K562 (cell line): ENCODE data around the gene AGO3.

ENCODE experiments used
- BCL6 ChIP-seq: fragments of 250-450 bp; sonication (Bioruptor Pico); IDR thresholded peaks from 2 replicates; pipeline ENCODE4 v1.4.0; 2020
- BHLHE40 ChIP-seq: IDR thresholded peaks from 2 replicates; pipeline ENCODE4 v1.6.1; 2011; ENCODE audit warnings: low read length, improper control_type of control experiment
- CTCF ChIP-seq, 3 experiments: IDR thresholded peaks in 2 of 3; conservative IDR thresholded peaks in 1 of 3; 2 replicates each; pipeline ENCODE4 v1.5.1; 2011 to 2012; ENCODE audit warnings: low read length in 3 of 3, mild to moderate bottlenecking in 3 of 3, control low read depth in 2 of 3, improper control_type of control experiment in 1 of 3, inconsistent platforms in 1 of 3, low read depth in 1 of 3, mixed read lengths in 1 of 3, moderate library complexity in 1 of 3; ENCODE audit not compliant: insufficient read depth in 2 of 3
- E2F4 ChIP-seq: sonication (generic); formaldehyde crosslinking; IDR thresholded peaks from 2 replicates; pipeline ENCODE4 v1.8.0; 2022; ENCODE audit warnings: mild to moderate bottlenecking, low read depth, missing genetic modification reagents
- ELF4 ChIP-seq: fragments of 450-650 bp; formaldehyde crosslinking; IDR thresholded peaks from 2 replicates; pipeline ENCODE4 v1.4.0; 2022; ENCODE audit warnings: missing genetic modification characterization
- EZH2 ChIP-seq: IDR thresholded peaks from 2 replicates; pipeline ENCODE4 v1.6.1; 2012; ENCODE audit warnings: low read depth, mild to moderate bottlenecking, inconsistent platforms, low read length, borderline replicate concordance
- HNRNPH1 ChIP-seq: fragments of 200-400 bp; formaldehyde crosslinking; optimal IDR thresholded peaks from 2 replicates; pipeline ENCODE3; 2017; ENCODE audit warnings: low read depth, mild to moderate bottlenecking, low read length, moderate library complexity
- MED1 ChIP-seq: sonication (generic); formaldehyde crosslinking; IDR thresholded peaks from 2 replicates; pipeline ENCODE4 v1.8.1; 2023; ENCODE audit warnings: missing genetic modification reagents, borderline replicate concordance
- MEF2A ChIP-seq: IDR thresholded peaks from 2 replicates; pipeline ENCODE4 v1.6.1; 2011; ENCODE audit warnings: low read depth, mild to moderate bottlenecking, low read length, moderate library complexity; ENCODE audit not compliant: control insufficient read depth
- RAD21 ChIP-seq, 2 experiments: fragments of 250-450 bp in 1 of 2; fragments of 450-650 bp in 1 of 2; sonication (Bioruptor Pico) in 1 of 2; formaldehyde crosslinking in 1 of 2; IDR thresholded peaks in 1 of 2; conservative IDR thresholded peaks in 1 of 2; 2 replicates each; pipeline versions ENCODE4 v1.4.0 to v1.8.0; 2020 to 2022; ENCODE audit warnings: mild to moderate bottlenecking in 2 of 2, moderate library complexity in 1 of 2
- SMC3 ChIP-seq: conservative IDR thresholded peaks from 2 replicates; pipeline ENCODE4 v1.6.1; 2011; ENCODE audit warnings: low read depth, low read length, improper control_type of control experiment; ENCODE audit not compliant: insufficient read depth
- SRSF9 ChIP-seq: fragments of 200-400 bp; formaldehyde crosslinking; IDR thresholded peaks from 2 replicates; pipeline ENCODE4 v1.6.1; 2017; ENCODE audit warnings: low read depth, low read length, borderline replicate concordance
- ZNF274 ChIP-seq: IDR thresholded peaks from 2 replicates; pipeline ENCODE4 v1.6.1; 2011; ENCODE audit warnings: low read depth, mild to moderate bottlenecking, low read length, moderate library complexity, borderline replicate concordance

DNA sequence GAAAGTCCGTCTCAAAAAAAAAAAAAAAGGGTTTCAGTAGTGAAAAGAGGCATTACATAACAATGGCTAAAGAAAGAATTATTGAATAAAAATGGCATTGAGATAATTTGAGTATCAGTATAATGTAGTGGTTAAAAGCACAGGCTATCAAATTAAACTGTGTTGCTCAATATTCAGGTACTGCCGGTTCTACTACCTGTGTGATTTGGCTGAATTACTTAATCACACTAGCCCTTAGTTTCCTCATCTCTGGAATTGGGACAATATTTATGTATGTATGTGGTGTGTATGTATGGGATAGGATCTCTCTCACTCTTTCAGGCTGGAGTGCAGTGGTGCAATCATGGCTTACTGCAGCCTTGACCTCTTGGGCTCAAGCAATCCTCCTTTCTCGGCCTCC lies 96.9 kb downstream of the AGO3 start:
- TF ChIP-seq E2F4 (CRISPR knock-in tag) (no peak), RAD21 (CRISPR knock-in tag; conservative IDR thresholded peaks at IDR 0.05 in 1 of 2, IDR thresholded peaks at IDR 0.05 in 1 of 2) (no peak), ELF4 (no peak), MEF2A (no peak), BHLHE40 (no peak), CTCF (IDR thresholded peaks at IDR 0.05 in 2 of 3, conservative IDR thresholded peaks at IDR 0.05 in 1 of 3; ENCODE audit: insufficient read depth in 2 of 3, low read depth in 1 of 3, low read length in 3 of 3) (no peak), MED1 (CRISPR knock-in tag) (no peak), ZNF274 (no peak), HNRNPH1 (no peak), SMC3 (no peak), SRSF9 (no peak), EZH2 (no peak), BCL6 (CRISPR knock-in tag) (no peak)
